Suprapubic skin (tissue), 3 donors: ENCODE results near the gene PPP4R1.

Experiments
- POLR2A ChIP-seq, 2 donors: fragments of 450-650 bp; IDR thresholded peaks; one replicate each; pipeline ENCODE4 v1.6.1; 2017; ENCODE audit warnings: antibody characterized with exemption in 2 of 2, mild to moderate bottlenecking in 2 of 2, moderate library complexity in 2 of 2
- TF ChIP-seq, protein P1 (sequence below), 2 donors: fragments of 200-600 bp in 1 of 2; fragments of 450-650 bp in 1 of 2; sonication (generic) in 1 of 2; IDR thresholded peaks; one replicate each; pipeline ENCODE4 v1.5.1; 2016 to 2019; ENCODE audit warnings: antibody characterized with exemption in 2 of 2, mild to moderate bottlenecking in 1 of 2, moderate library complexity in 1 of 2

DNA sequence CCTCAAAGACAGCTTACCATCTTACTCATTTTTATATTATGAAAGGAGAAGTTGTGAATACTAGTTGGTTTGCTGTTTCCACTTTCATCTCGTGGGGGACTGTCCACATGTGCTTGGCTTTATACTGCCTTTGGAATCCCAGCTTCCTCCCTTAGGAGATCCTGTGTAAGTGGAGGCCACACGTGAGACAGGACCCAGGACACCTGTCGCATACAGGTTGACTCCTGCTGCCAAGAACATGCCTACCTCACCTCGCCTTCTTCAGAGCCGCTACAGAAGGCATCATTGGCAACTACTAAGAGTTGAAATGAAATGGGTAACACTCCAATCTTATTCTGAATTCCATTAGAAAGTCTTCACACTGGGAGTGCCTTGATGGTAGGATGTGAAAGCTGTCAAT, 69.3 kb downstream of the PPP4R1 start:
- TF ChIP-seq, protein P1, sequence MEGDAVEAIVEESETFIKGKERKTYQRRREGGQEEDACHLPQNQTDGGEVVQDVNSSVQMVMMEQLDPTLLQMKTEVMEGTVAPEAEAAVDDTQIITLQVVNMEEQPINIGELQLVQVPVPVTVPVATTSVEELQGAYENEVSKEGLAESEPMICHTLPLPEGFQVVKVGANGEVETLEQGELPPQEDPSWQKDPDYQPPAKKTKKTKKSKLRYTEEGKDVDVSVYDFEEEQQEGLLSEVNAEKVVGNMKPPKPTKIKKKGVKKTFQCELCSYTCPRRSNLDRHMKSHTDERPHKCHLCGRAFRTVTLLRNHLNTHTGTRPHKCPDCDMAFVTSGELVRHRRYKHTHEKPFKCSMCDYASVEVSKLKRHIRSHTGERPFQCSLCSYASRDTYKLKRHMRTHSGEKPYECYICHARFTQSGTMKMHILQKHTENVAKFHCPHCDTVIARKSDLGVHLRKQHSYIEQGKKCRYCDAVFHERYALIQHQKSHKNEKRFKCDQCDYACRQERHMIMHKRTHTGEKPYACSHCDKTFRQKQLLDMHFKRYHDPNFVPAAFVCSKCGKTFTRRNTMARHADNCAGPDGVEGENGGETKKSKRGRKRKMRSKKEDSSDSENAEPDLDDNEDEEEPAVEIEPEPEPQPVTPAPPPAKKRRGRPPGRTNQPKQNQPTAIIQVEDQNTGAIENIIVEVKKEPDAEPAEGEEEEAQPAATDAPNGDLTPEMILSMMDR (IDR thresholded peaks at IDR 0.05), result no peak
- no peak for TF ChIP-seq POLR2A (IDR thresholded peaks at IDR 0.05)
